ENCODE measurements around the gene DMPK.

- TF ChIP-seq FOXK2 (IDR thresholded peaks at IDR 0.05) (no peak), ARNT (IDR thresholded peaks at IDR 0.05) (no peak), FOXM1 (IDR thresholded peaks at IDR 0.05; ENCODE audit: borderline replicate concordance) (no peak), BHLHE40 (IDR thresholded peaks at IDR 0.05; ENCODE audit: borderline replicate concordance) (no peak), FOXA1 (IDR thresholded peaks at IDR 0.05) (no peak), TARDBP (IDR thresholded peaks at IDR 0.05) (no peak), SP1 (IDR thresholded peaks at IDR 0.05) (no peak), ZNF384 (IDR thresholded peaks at IDR 0.05) (no peak)
Observed at GRCh38 chr19:45814166-45814780, 32.0 kb upstream of the DMPK start.

All from HEK293T (cell line).